T1000 (cell line): ENCODE data around the gene TSPAN32.
"Not testable (repeated sequence)": the region's sequence is repeated elsewhere in the genome, so short reads cannot be mapped to it uniquely, and the experiment has no call there.

Experiments
- DNase-seq: peaks from one replicate; lab custom pipeline; 2025; ENCODE audit warnings: mixed read lengths; lab: John Stamatoyannopoulos, UW

The TSPAN32 gene

DNA sequence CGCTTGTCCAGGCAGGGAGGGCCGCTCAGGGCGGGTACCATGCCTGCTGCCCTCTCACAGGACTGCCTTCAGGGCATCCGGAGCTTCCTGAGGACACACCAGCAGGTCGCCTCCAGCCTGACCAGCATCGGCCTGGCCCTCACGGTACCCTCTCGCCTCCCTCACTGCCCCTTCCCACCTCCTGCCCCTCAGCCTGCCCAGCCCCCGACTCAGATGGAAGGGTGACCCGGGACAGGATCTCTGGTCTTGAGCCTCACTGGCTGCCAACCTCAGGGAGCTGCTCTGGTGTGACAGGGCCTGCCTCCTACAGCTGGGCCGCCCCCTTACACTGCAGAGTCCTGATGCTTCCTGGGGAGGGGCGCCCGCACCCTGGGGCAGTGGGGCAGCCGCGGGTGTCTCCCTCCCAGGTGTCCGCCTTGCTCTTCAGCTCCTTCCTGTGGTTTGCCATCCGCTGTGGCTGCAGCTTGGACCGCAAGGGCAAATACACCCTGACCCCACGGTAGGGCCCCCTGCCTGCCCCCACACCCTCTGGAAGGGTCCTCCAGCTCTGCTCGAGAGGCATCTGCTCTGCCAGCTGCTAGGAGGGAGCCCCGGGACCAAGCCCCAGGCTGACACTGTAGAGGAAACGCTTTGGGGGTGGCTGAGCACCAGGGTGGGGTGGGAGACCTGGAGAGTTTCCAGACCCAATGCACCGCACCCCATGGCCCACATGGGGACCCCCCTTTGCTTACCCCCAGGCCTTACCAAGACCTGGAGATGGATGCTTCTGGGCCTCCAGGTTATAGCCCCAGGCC lies 14.6 kb downstream of the TSPAN32 start:
- DNase-seq, result no peak

DNA sequence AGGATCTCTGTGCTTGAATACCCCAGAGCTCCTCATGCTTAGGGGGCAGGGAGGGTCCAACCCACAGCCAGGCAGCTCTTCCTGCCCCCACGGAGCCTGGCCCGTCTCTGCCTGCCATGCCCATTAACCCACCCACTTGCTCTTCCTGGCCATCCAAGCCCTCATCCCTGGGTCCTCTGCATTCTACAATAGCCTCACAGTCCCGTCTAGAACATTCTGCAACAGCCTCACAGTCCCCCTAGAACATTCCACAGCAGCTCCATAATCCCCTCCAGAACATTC lies 15.1 kb downstream of the TSPAN32 start:
- DNase-seq, result no peak

- no peak for DNase-seq
Measured at GRCh38 chr11:2317354-2318050, 15.7 kb downstream of the TSPAN32 start.

DNA sequence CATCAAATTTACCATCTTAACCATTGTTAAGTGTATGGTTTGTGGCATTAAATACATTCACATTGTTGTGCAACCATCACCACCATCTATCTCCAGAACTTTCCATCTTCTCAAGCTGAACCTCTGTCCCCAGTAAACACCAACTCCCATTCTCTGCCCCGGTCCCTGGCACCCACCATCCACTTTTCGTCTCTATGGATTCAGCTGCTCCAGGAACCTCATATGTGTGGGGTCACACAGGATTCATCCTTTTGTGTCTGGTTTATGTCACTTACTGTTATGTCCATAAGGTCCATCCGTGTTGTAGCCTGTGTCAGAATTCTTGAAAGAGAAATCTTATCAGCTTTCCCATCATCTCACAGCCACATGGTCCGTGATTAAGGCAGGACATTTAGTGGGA lies 16.3 kb downstream of the TSPAN32 start:
- no peak for DNase-seq

- no peak for DNase-seq
Measured at GRCh38 chr11:2318707-2319106, 16.9 kb downstream of the TSPAN32 start.

- no peak for DNase-seq
Measured at GRCh38 chr11:2319791-2320472, 18.1 kb downstream of the TSPAN32 start.

- DNase-seq, result no peak
Measured at GRCh38 chr11:2320568-2321310, 18.9 kb downstream of the TSPAN32 start.

GRCh38 chr11:2321311-2321683 lies 19.5 kb downstream of the TSPAN32 start:
- no peak for DNase-seq

GRCh38 chr11:2325123-2325522 lies 23.3 kb downstream of the TSPAN32 start:
- no peak for DNase-seq

- DNase-seq, result no peak
Measured at GRCh38 chr11:2325719-2326118, 23.9 kb downstream of the TSPAN32 start.

DNA sequence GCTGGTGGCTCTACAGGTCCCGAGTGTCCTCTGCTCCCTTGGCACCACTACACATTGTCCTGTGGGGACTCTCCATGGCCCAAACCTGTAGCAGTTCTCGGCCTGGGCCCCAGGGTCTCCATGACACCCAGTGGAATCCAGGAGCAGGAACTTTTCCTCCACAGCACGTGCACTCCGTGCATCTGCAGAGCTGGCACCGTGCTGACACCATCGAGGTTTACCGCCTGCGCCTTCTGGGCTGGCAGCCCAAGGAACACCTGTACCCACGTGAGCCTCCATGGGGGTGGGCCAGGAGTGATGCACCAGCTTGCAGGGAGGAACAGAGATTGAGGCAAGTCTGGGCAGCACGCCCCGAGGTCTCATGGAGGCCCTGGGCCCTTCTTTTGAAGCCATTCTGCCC lies 25.2 kb downstream of the TSPAN32 start:
- DNase-seq, result no peak

- DNase-seq, result no peak
Measured at GRCh38 chr11:2328021-2328420, 26.2 kb downstream of the TSPAN32 start.

DNA sequence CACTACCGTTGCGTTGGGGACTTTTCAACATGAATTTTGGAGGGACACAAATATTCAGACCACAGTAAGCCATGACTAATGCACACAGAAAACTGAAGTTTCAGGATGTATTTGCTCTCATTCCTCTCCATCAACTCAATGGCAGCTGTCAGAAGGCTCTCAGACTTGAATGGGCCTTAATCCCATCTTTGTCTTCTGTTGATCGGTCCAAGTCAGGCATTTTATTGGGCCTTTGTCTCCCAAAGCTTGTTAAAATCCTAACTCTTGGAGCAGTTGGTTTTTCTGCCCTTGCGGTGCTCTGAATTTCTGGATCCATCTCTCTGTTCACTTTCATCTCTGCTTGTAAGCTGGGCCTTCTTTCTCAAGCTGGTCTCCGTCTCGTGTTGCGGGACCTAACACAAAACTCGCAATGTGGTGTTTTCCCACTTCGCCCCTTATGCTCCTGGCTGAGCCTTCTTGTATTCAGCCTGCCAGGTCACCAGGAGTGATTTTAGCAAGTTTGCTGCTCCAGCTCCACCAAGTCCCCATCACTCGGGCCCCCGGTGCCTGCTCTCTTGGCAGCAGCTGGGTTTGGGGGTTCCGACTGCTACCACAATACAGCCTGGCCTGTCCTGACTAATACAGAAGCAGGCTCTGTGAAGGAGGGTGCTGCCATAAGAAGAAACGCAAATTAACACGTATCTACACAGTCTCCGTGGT lies 27.0 kb downstream of the TSPAN32 start:
- DNase-seq, result no peak

- DNase-seq, result no peak
Measured at GRCh38 chr11:2329551-2329950, 27.7 kb downstream of the TSPAN32 start.

DNA sequence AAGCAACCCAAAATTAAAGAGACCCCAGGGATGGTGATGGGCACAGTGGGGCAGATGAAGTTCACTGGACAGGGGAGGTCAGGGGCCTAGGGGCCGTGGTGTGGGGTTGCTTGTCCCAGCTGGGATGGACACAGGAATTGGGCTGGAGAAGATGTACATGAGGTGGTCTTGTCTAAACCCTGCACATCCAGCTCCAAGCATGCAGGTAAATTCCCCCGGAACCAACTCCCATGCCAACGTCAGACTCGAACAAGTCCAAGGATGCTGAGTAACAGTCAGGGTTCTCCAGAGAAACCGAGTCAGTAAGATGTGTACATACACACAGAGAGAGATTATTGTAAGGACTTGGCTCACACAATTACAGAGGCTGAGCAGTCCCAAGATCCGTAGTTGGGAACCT lies 28.9 kb downstream of the TSPAN32 start:
- DNase-seq, result no peak

DNA sequence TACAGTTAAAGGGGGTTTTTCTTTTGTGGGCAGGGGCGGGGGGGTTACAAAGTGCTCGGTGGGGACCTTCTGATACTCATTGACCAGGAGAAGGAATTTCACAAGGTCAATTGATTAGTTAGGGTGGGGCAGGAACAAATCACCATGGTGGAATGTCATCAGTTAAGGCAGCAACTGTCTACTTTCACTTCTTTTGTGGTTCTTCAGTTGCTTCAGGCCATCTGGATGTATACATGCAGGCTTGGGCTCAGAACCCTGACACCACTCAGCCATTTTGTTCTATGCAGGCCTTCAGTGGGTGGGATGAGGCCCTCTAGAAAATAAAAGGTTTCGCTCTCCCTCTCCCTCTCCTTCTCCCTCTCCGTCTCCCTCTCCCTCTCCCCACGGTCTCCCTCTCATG lies 29.6 kb downstream of the TSPAN32 start:
- DNase-seq, result no peak

DNA sequence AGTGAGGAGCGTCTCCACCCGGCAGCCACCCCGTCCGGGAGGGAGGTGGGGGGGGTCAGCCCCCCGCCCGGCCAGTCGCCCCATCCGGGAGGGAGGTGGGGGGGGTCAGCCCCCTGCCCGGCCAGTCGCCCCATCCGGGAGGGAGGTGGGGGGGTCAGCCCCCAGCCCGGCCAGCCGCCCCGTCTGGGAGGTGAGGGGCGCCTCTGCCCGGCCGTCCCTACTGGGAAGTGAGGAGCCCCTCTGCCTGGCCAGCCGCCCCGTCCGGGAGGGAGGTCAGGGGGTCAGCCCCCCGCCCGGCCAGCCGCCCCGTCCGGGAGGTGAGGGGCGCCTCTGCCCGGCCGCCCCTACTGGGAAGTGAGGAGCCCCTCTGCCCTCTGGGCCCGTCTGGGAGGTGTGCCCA lies 30.8 kb downstream of the TSPAN32 start:
- DNase-seq, result not testable (repeated sequence)

GRCh38 chr11:2333486-2334205 lies 31.8 kb downstream of the TSPAN32 start:
- not testable (repeated sequence) for DNase-seq

DNA sequence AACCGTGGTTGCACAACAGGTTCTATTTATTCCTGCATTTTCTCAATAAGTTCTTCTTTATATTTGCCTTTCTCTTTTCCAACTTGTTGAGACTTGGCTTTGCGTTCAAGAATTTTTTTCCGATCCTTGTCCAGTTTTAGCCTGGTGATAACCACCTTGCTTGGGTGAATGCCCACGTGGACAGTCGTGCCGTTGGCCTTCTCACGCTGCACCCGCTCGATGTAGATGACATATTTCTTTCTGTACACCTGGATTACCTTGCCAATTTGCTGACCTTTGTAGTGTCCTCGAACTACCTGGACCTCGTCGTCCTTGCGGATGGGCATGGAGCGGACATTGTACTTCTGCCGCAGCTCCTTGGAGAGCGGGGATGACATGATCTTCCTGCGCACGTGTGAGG lies 33.5 kb downstream of the TSPAN32 start:
- not testable (repeated sequence) for DNase-seq

DNA sequence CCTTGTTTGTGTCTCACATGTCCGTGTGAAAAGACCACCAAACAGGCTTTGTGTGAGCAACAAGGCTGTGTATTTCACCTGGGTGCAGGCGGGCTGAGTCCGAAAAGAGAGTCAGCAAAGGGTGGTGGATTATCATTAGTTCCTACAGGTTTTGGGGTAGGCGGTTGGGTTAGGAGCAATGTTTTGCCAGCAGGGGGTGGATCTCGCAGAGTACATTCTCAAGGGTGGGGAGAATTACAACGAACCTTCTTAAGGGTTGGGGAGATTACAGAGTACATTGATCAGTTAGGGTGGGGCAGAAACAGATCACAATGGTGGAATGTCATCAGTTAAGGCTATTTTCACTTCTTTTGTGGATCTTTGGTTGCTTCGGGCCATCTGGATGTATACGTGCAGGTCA lies 36.9 kb downstream of the TSPAN32 start:
- DNase-seq, result not testable (repeated sequence)

- DNase-seq, result no peak
Measured at GRCh38 chr11:2342557-2342956, 40.7 kb downstream of the TSPAN32 start.
